Upper lobe of left lung (tissue), 6 donors: ENCODE measurements around the gene PRKG1. TPM values are rescaled to one million over a fixed set of nuclear protein-coding genes. Genes with fewer than 3 reads are reported as not detected.
A peak's percentile ranks its signal among the peaks of the same experiment; 100 is the strongest.

Experiments
- ATAC-seq, 2 donors: fragments of 200-7000 bp; cut with Tn5 transposase; one replicate each; pipeline ENCODE4 v1.9.1; 2022; ENCODE audit warnings: mild to moderate bottlenecking in 2 of 2, moderate library complexity in 2 of 2; ENCODE audit not compliant: low FRiP score in 2 of 2
- DNase-seq, 2 donors: peaks; one replicate each; pipeline ENCODE4 v3.0.0-alpha.2; 2019 to 2020
- H3K27ac ChIP-seq, 4 donors: fragments of 200-600 bp; sonication (generic); one replicate each; pipeline ENCODE4 v1.5.1; 2016 to 2019
- H3K27me3 ChIP-seq, 4 donors: fragments of 200-600 bp; sonication (generic); one replicate each; pipeline ENCODE4 v1.5.1; 2017 to 2019
- H3K36me3 ChIP-seq, 4 donors: fragments of 200-600 bp; sonication (generic); one replicate each; pipeline ENCODE4 v1.5.1; 2016 to 2019
- H3K4me1 ChIP-seq, 4 donors: fragments of 200-600 bp; sonication (generic); one replicate each; pipeline ENCODE4 v1.5.1; 2018 to 2019
- H3K4me3 ChIP-seq, 4 donors: fragments of 200-600 bp; sonication (generic); one replicate each; pipeline ENCODE4 v1.5.1; 2017 to 2019; ENCODE audit warnings: mild to moderate bottlenecking in 2 of 4, moderate library complexity in 1 of 4
- H3K9me3 ChIP-seq, 4 donors: fragments of 200-600 bp; sonication (generic); one replicate each; pipeline ENCODE4 v1.5.1; 2018 to 2019
- CTCF ChIP-seq, 6 experiments: fragments of 450-650 bp in 4 of 6; fragments of 200-600 bp in 2 of 6; sonication (generic) in 2 of 6; IDR thresholded peaks; one replicate each; pipeline ENCODE4 v1.5.1; 2016 to 2019; ENCODE audit warnings: antibody characterized with exemption in 6 of 6
- EP300 ChIP-seq, 4 donors: sonication (generic); formaldehyde crosslinking; IDR thresholded peaks; one replicate each; pipeline ENCODE4 v1.5.1; 2017; ENCODE audit warnings: antibody characterized with exemption in 4 of 4, control low read depth in 2 of 4
- POLR2A ChIP-seq, 4 donors: fragments of 450-650 bp; IDR thresholded peaks; one replicate each; pipeline ENCODE4 v1.5.1; 2016 to 2017; ENCODE audit warnings: antibody characterized with exemption in 4 of 4, mild to moderate bottlenecking in 2 of 4
- POLR2AphosphoS5 ChIP-seq, 2 donors: sonication (generic); formaldehyde crosslinking; IDR thresholded peaks; one replicate each; pipeline ENCODE4 v1.5.1; 2017; ENCODE audit warnings: antibody characterized with exemption in 2 of 2
- WGBS, 2 donors: methylation state at CpG; one replicate each; pipeline ENCODE4 v1.1.5; 2017 to 2018; 5-methylcytosine and 5-hydroxymethylcytosine counted together
- total RNA-seq, 6 donors: library from RNA; depleted of rRNA in 4 of 6; stranded (reverse); fragments of >200 nt in 4 of 6; gene quantifications; one replicate each; pipeline versions ENCODE4 v1.1.0 to v1.2.1, GENCODE V29; 2016 to 2021
- donor health status: DM: no; HTN: no; CAD: no; lungs with moderate emphysema.
- donor health status: DM: no; HTN: yes; CAD: no; lungs with severe emphysema.

Gene PRKG1
- total RNA-seq, 6 donors from 2014 or later: 12.9 to 43.0 (median 25.0) TPM

GRCh38 chr10:51034769-51035168, 39.5 kb upstream of the PRKG1 start:
- Histone ChIP-seq H3K27me3 (no peaks in the 10 kb centered on the region), H3K4me1 (peaks cover 0 to 2% (median 0%) of the 10 kb centered on the region in 4 donors), H3K27ac (no peak overlapping the region), H3K4me3 (no peak overlapping the region), H3K9me3 (no peaks in the 10 kb centered on the region), H3K36me3 (no peaks in the 10 kb centered on the region)
- ATAC-seq: no peak
- no peak for DNase-seq
- TF ChIP-seq POLR2A (IDR thresholded peaks at IDR 0.05) (no peak), EP300 (IDR thresholded peaks at IDR 0.05) (no peak), POLR2AphosphoS5 (IDR thresholded peaks at IDR 0.05) (no peak), CTCF (IDR thresholded peaks at IDR 0.05) (no peak)
- 81 to 91% methylated on average over 4 of the region's 4 CpGs for WGBS, 2 donors

GRCh38 chr10:51035344-51035743, 38.9 kb upstream of the PRKG1 start:
- WGBS, 2 donors: 75 to 84% methylated on average over 4 of the region's 4 CpGs
- ATAC-seq: no peak
- Histone ChIP-seq H3K4me1 (no peaks in the 10 kb centered on the region), H3K36me3 (no peaks in the 10 kb centered on the region), H3K27me3 (no peaks in the 10 kb centered on the region), H3K27ac (no peak overlapping the region), H3K9me3 (no peaks in the 10 kb centered on the region), H3K4me3 (no peak overlapping the region)
- no peak for TF ChIP-seq EP300 (IDR thresholded peaks at IDR 0.05)
- no peak for TF ChIP-seq CTCF (IDR thresholded peaks at IDR 0.05)
- peak in 1 of 2 donors; percentile 63 for DNase-seq

GRCh38 chr10:51045871-51046270, 28.4 kb upstream of the PRKG1 start:
- TF ChIP-seq CTCF (IDR thresholded peaks at IDR 0.05) (no peak), POLR2A (IDR thresholded peaks at IDR 0.05) (no peak), EP300 (IDR thresholded peaks at IDR 0.05) (no peak), POLR2AphosphoS5 (IDR thresholded peaks at IDR 0.05) (no peak)
- DNase-seq (no peak), ATAC-seq (no peak)
- no peaks in the 10 kb centered on the region for H3K36me3 ChIP-seq
- H3K27ac ChIP-seq: no peak overlapping the region
- H3K4me3 ChIP-seq: no peak overlapping the region
- no peaks in the 10 kb centered on the region for H3K27me3 ChIP-seq
- 81 to 88% methylated on average over 2 of the region's 2 CpGs for WGBS, 2 donors
- H3K9me3 ChIP-seq: no peaks in the 10 kb centered on the region
- peaks cover 0 to 4% (median 0%) of the 10 kb centered on the region in 4 donors for H3K4me1 ChIP-seq

GRCh38 chr10:51046654-51047053, 27.6 kb upstream of the PRKG1 start:
- Histone ChIP-seq H3K36me3 (no peaks in the 10 kb centered on the region), H3K4me3 (no peak overlapping the region), H3K4me1 (peaks cover 0 to 4% (median 0%) of the 10 kb centered on the region in 4 donors), H3K27ac (no peak overlapping the region), H3K9me3 (no peaks in the 10 kb centered on the region), H3K27me3 (no peaks in the 10 kb centered on the region)
- no peak for TF ChIP-seq POLR2A (IDR thresholded peaks at IDR 0.05)
- no peak for TF ChIP-seq CTCF (IDR thresholded peaks at IDR 0.05)
- TF ChIP-seq POLR2AphosphoS5 (IDR thresholded peaks at IDR 0.05): no peak
- TF ChIP-seq EP300 (IDR thresholded peaks at IDR 0.05): no peak
- ATAC-seq (peak in 1 of 2 donors; percentile 65), DNase-seq (no peak)
- WGBS, 2 donors: 90 to 93% methylated on average over 6 of the region's 6 CpGs

GRCh38 chr10:51047857-51048256, 26.4 kb upstream of the PRKG1 start:
- H3K36me3 ChIP-seq: no peaks in the 10 kb centered on the region
- ATAC-seq (no peak), DNase-seq (no peak)
- H3K27ac ChIP-seq: no peak overlapping the region
- peaks cover 0 to 3% (median 0%) of the 10 kb centered on the region in 4 donors for H3K4me1 ChIP-seq
- no peak for TF ChIP-seq POLR2AphosphoS5 (IDR thresholded peaks at IDR 0.05)
- no peak for TF ChIP-seq EP300 (IDR thresholded peaks at IDR 0.05)
- TF ChIP-seq POLR2A (IDR thresholded peaks at IDR 0.05): no peak
- no peak for TF ChIP-seq CTCF (IDR thresholded peaks at IDR 0.05)
- no peaks in the 10 kb centered on the region for H3K9me3 ChIP-seq
- H3K27me3 ChIP-seq: no peaks in the 10 kb centered on the region
- WGBS, 2 donors: 60 to 74% methylated on average over 2 of the region's 2 CpGs
- no peak overlapping the region for H3K4me3 ChIP-seq
